Measurements from ENCODE around the gene ADGRL2. TPM values are rescaled to one million over a fixed set of nuclear protein-coding genes. Genes with fewer than 3 reads are reported as not detected.

ADGRL2 gene
- total RNA-seq, 1 experiment from 2014 or later: 0.20 TPM

DNA sequence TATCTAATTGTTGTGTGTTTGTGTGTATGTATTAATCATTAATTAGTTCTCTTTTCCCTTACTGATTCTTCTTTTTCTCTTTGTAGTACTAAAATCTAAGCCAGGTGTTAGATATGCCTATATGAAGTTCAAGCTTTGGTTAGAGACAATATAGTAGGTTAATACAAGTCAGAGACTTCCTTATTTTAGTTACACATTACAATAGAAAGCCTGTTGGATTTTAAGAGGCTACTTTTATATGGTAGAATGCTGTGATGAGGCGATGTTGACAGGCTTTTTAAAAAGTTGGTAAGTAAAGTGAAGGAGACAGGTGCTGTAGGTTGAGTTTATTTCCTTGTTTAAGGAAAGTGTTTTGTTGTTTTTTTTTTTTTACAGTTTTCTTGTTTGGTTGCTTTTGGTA is 45.9 kb downstream of the ADGRL2 start:
- no peak for ATAC-seq
- intact Hi-C loops (cut with micrococcal nuclease): no loop called here
- CTCF ChIA-PET: no interaction called here

DNA sequence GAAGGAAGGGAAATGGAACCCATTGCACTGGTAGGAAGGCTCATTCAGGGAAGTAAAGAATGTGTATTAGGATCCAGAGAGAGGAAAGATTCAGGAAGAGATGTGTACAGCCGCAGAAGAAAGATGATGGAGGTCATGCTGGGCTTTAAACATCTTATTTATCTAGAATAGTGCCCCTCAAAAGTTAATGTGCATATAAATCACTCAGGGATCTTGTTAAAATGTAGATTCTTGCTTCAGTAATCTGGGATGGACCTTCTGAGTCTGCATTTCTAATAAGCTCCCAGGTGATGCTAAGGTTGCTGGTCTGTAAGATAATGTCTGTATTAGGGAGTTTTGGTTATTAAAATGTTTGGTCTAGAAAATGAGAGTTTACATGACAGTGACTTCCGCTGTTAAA is 46.3 kb downstream of the ADGRL2 start:
- H4K20me1 ChIP-seq (ENCODE audit: insufficient read depth): no peaks in the 10 kb centered on the region
- no TSS peak for BruUV-seq (replicated peaks)
- TF ChIP-seq, protein P1, sequence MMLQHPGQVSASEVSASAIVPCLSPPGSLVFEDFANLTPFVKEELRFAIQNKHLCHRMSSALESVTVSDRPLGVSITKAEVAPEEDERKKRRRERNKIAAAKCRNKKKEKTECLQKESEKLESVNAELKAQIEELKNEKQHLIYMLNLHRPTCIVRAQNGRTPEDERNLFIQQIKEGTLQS (IDR thresholded peaks at IDR 0.05): no peak
- TF ChIP-seq SRF (IDR thresholded peaks at IDR 0.05; ENCODE audit: low read depth): no peak
- TF ChIP-seq POLR2AphosphoS5 (IDR thresholded peaks at IDR 0.05; ENCODE audit: low read depth, low read length): no peak
- no peak for TF ChIP-seq ELF1 (IDR thresholded peaks at IDR 0.05; ENCODE audit: borderline replicate concordance, low read depth)
- no peak for DNase-seq (ENCODE audit: low read depth, low spot score)
- no peaks in the 10 kb centered on the region for H3K4me1 ChIP-seq (ENCODE audit: control insufficient read depth in 1 of 2, insufficient read depth in 2 of 2, low read length in 2 of 2)
- H3K9ac ChIP-seq (ENCODE audit: low read length): no peak overlapping the region
- no peak overlapping the region for H3K27ac ChIP-seq (ENCODE audit: low read depth, low read length)
- no peak for ATAC-seq
- no peaks in the 10 kb centered on the region for H3K79me2 ChIP-seq (ENCODE audit: insufficient read depth, low read length)
- 0 out of 2 replicates have a peak, but pooled peaks cover 4% of the 10 kb centered on the region for H3K27me3 ChIP-seq (ENCODE audit: insufficient read depth, low read length)
- H3K4me2 ChIP-seq (ENCODE audit: low read length): no peak overlapping the region
- H3K9me2 ChIP-seq (ENCODE audit: insufficient read depth): no peaks in the 10 kb centered on the region
- H3K4me3 ChIP-seq (replicated peaks in 1 of 2; ENCODE audit: low read depth in 1 of 2, low read length in 2 of 2): no peak overlapping the region
- H3K36me3 ChIP-seq (ENCODE audit: control insufficient read depth in 1 of 2, insufficient read depth in 2 of 2, low read length in 2 of 2): no peaks in the 10 kb centered on the region
- no peaks in the 10 kb centered on the region for H3K9me3 ChIP-seq (ENCODE audit: control insufficient read depth in 1 of 2, insufficient read depth in 1 of 2, low read depth in 1 of 2, low read length in 2 of 2)
- intact Hi-C loops (cut with micrococcal nuclease): no loop called here
- ChIA-PET CTCF (no interaction called here), POLR2A (no interaction called here), RAD21 (ENCODE audit: low non-redundant PET in 1 of 2, low total read pairs in 2 of 2, uncharacterized antibody in 2 of 2, unreplicated experiment in 2 of 2) (no interaction called here)
- H2AFZ ChIP-seq (ENCODE audit: low read depth, low read length, poor library complexity, severe bottlenecking): no peak overlapping the region

More for the DNA sequence above, 45.9 kb downstream of the ADGRL2 start:
- Histone ChIP-seq H3K27me3 (ENCODE audit: insufficient read depth, low read length) (0 out of 2 replicates have a peak, but pooled peaks cover 5% of the 10 kb centered on the region), H3K4me3 (replicated peaks in 1 of 2; ENCODE audit: low read depth in 1 of 2, low read length in 2 of 2) (no peak overlapping the region), H4K20me1 (ENCODE audit: insufficient read depth) (no peaks in the 10 kb centered on the region), H3K4me2 (ENCODE audit: low read length) (no peak overlapping the region), H3K79me2 (ENCODE audit: insufficient read depth, low read length) (no peaks in the 10 kb centered on the region), H3K9me2 (ENCODE audit: insufficient read depth) (no peaks in the 10 kb centered on the region), H3K9me3 (ENCODE audit: control insufficient read depth in 1 of 2, insufficient read depth in 1 of 2, low read depth in 1 of 2, low read length in 2 of 2) (no peaks in the 10 kb centered on the region), H3K9ac (ENCODE audit: low read length) (no peak overlapping the region), H2AFZ (ENCODE audit: low read depth, low read length, poor library complexity, severe bottlenecking) (no peak overlapping the region), H3K4me1 (ENCODE audit: control insufficient read depth in 1 of 2, insufficient read depth in 2 of 2, low read length in 2 of 2) (no peaks in the 10 kb centered on the region), H3K36me3 (ENCODE audit: control insufficient read depth in 1 of 2, insufficient read depth in 2 of 2, low read length in 2 of 2) (no peaks in the 10 kb centered on the region), H3K27ac (ENCODE audit: low read depth, low read length) (no peak overlapping the region)
- POLR2A ChIA-PET: no interaction called here
- DNase-seq (ENCODE audit: low read depth, low spot score): no peak
- RAD21 ChIA-PET (ENCODE audit: low non-redundant PET in 1 of 2, low total read pairs in 2 of 2, uncharacterized antibody in 2 of 2, unreplicated experiment in 2 of 2): no interaction called here
- BruUV-seq (replicated peaks): no TSS peak
- no peak for TF ChIP-seq YY1 (IDR thresholded peaks at IDR 0.05; ENCODE audit: extremely low read depth, insufficient replicate concordance, low read depth, low read length)
- TF ChIP-seq SP1 (IDR thresholded peaks at IDR 0.05; ENCODE audit: low read depth): no peak
- TF ChIP-seq CEBPB (IDR thresholded peaks at IDR 0.05; ENCODE audit: low read depth): no peak
- TF ChIP-seq CBX3 (IDR thresholded peaks at IDR 0.05; ENCODE audit: low read depth): no peak
- TF ChIP-seq JUND (IDR thresholded peaks at IDR 0.05): no peak
- TF ChIP-seq, protein P2, sequence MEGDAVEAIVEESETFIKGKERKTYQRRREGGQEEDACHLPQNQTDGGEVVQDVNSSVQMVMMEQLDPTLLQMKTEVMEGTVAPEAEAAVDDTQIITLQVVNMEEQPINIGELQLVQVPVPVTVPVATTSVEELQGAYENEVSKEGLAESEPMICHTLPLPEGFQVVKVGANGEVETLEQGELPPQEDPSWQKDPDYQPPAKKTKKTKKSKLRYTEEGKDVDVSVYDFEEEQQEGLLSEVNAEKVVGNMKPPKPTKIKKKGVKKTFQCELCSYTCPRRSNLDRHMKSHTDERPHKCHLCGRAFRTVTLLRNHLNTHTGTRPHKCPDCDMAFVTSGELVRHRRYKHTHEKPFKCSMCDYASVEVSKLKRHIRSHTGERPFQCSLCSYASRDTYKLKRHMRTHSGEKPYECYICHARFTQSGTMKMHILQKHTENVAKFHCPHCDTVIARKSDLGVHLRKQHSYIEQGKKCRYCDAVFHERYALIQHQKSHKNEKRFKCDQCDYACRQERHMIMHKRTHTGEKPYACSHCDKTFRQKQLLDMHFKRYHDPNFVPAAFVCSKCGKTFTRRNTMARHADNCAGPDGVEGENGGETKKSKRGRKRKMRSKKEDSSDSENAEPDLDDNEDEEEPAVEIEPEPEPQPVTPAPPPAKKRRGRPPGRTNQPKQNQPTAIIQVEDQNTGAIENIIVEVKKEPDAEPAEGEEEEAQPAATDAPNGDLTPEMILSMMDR (IDR thresholded peaks at IDR 0.05 in 2 of 3, conservative IDR thresholded peaks at IDR 0.05 in 1 of 3; ENCODE audit: borderline replicate concordance in 1 of 3, insufficient read depth in 1 of 3, low read depth in 2 of 3, low read length in 2 of 3): no peak
- TF ChIP-seq FOSL1 (IDR thresholded peaks at IDR 0.05; ENCODE audit: low read depth): no peak
